Neural progenitor cell (in vitro differentiated cells): ENCODE measurements around the gene FADS2. TPM values are rescaled to one million over a fixed set of nuclear protein-coding genes. Genes with fewer than 3 reads are reported as not detected.

ENCODE experiments used
- DNase-seq: peaks from one replicate; pipeline ENCODE4 v3.0.0-alpha.2; 2016; ENCODE audit warnings: low spot score
- H2AFZ ChIP-seq: fragments of 200-600 bp; sonication (generic); replicated peaks from 2 replicates; pipeline ENCODE4 v1.6.1; 2016; ENCODE audit warnings: antibody characterized with exemption
- H3F3A ChIP-seq: fragments of 200-600 bp; sonication (generic); 2 replicates; pipeline ENCODE4 v1.6.1; 2016; ENCODE audit warnings: antibody characterized with exemption, low read depth
- H3K27ac ChIP-seq: fragments of 200-600 bp; sonication (generic); 2 replicates; pipeline ENCODE4 v1.5.1; 2016; ENCODE audit warnings: mild to moderate bottlenecking
- H3K27me3 ChIP-seq: fragments of 200-600 bp; sonication (generic); 2 replicates; pipeline ENCODE4 v1.6.1; 2016; ENCODE audit warnings: mild to moderate bottlenecking, moderate library complexity
- H3K36me3 ChIP-seq: fragments of 200-600 bp; sonication (generic); 2 replicates; pipeline ENCODE4 v1.5.1; 2016
- H3K4me1 ChIP-seq: fragments of 200-600 bp; sonication (generic); 2 replicates; pipeline ENCODE4 v1.6.1; 2016; ENCODE audit warnings: mixed run types
- H3K4me2 ChIP-seq: fragments of 200-600 bp; sonication (generic); 2 replicates; pipeline ENCODE4 v1.6.1; 2016
- H3K4me3 ChIP-seq: fragments of 200-600 bp; sonication (generic); 2 replicates; pipeline ENCODE4 v1.5.1; 2016
- H3K79me2 ChIP-seq: fragments of 200-600 bp; sonication (generic); 2 replicates; pipeline ENCODE4 v1.6.1; 2016; ENCODE audit warnings: low read depth
- H3K9ac ChIP-seq: fragments of 200-600 bp; sonication (generic); 2 replicates; pipeline ENCODE4 v1.6.1; 2016
- H3K9me3 ChIP-seq: fragments of 200-600 bp; sonication (generic); 2 replicates; pipeline ENCODE4 v1.5.1; 2016; ENCODE audit warnings: low read depth
- H4K20me1 ChIP-seq: fragments of 200-600 bp; sonication (generic); 2 replicates; pipeline ENCODE4 v1.6.1; 2016; ENCODE audit warnings: low read depth
- H3K27ac Mint-ChIP-seq: 3 replicates; pipeline ENCODE4 v1.8.0; 2021; ENCODE audit warnings: mixed read lengths
- H3K27me3 Mint-ChIP-seq: 2 replicates; pipeline ENCODE4 v1.8.0; 2022; ENCODE audit warnings: low read depth, mild to moderate bottlenecking, inconsistent platforms, moderate library complexity, mixed read lengths; ENCODE audit not compliant: insufficient read depth
- H3K36me3 Mint-ChIP-seq: 3 replicates; pipeline ENCODE4 v1.8.0; 2021; ENCODE audit warnings: mixed read lengths
- H3K4me1 Mint-ChIP-seq: 3 replicates; pipeline ENCODE4 v1.8.0; 2021; ENCODE audit warnings: mixed read lengths
- H3K4me3 Mint-ChIP-seq: 3 replicates; pipeline ENCODE4 v1.8.0; 2021; ENCODE audit warnings: mild to moderate bottlenecking, moderate library complexity, mixed read lengths
- H3K9me3 Mint-ChIP-seq: 3 replicates; pipeline ENCODE4 v1.8.0; 2020; ENCODE audit warnings: mixed read lengths
- CTCF ChIP-seq: fragments of 200-600 bp; sonication (generic); IDR thresholded peaks from 2 replicates; pipeline ENCODE4 v1.5.1; 2017; ENCODE audit warnings: antibody characterized with exemption, mild to moderate bottlenecking
- EZH2 ChIP-seq: fragments of 200-600 bp; sonication (generic); IDR thresholded peaks from 2 replicates; pipeline ENCODE4 v1.6.1; 2017; ENCODE audit warnings: antibody characterized with exemption, mild to moderate bottlenecking, moderate library complexity
- EZH2phosphoT487 ChIP-seq: fragments of 200-600 bp; sonication (generic); IDR thresholded peaks from 2 replicates; pipeline ENCODE4 v1.6.1; 2017; ENCODE audit warnings: antibody characterized with exemption
- total RNA-seq: library from RNA; depleted of rRNA; stranded (reverse); fragments of >200 nt; gene quantifications from 2 replicates; pipeline ENCODE4 v1.2.3, GENCODE V29; 2015; ENCODE audit warnings: low replicate concordance

The FADS2 gene
- total RNA-seq, 1 donor from 2014 or later, result 233 TPM

DNA sequence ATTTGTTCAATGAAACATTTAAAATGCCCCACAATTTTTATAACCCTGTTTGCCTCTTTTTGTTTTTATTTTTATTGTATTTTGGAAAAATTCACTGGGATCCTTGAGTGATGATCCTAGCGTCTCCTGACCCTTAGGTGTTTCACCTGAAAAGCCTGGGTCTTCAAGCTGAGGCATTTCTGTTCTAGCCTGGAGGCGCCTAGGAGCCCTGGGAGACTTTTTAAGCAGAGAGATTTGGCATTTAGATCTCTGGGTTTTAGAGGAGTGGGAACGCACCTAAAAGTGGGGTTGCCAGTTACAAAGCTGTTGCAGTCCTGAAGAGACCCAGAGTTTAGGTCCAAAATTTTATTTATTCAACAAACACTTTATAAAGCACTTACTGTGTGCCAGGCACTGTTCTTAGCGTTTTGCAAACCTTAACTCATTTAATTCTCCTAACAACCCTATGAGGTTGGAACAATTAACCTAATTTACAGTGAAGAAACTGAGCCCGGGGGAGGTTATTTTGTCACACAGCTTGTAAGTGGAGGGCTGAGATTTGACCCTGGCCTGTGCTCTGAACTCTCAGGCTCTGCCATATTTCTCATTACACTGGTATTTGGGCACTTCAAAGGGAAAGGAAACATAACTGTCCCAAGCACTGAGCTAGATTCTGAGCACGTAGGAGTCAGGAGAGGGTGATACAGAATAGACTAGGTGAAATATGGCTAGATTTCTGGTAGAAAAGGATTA, 10.5 kb upstream of the FADS2 start:
- Histone ChIP-seq H3K79me2 (peaks cover 90% of the 10 kb centered on the region), H3K4me3 (peak overlapping the region; percentile 67), H3K4me2 (peak overlapping the region; percentile 78), H3K4me1 (peaks cover 15% of the 10 kb centered on the region), H3F3A (peaks cover 46% of the 10 kb centered on the region), H3K27ac (peak overlapping the region; percentile 95), H3K36me3 (no peaks in the 10 kb centered on the region), H4K20me1 (no peaks in the 10 kb centered on the region), H3K27me3 (no peaks in the 10 kb centered on the region), H2AFZ (no peak overlapping the region), H3K9ac (peak overlapping the region; percentile 25), H3K9me3 (no peaks in the 10 kb centered on the region)
- DNase-seq, result no peak
- peaks cover 25% of the 10 kb centered on the region for H3K4me1 Mint-ChIP-seq
- H3K9me3 Mint-ChIP-seq, result peaks cover 7% of the 10 kb centered on the region
- TF ChIP-seq CTCF (no peak), EZH2 (no peak)
- peaks cover 2% of the 10 kb centered on the region for H3K27me3 Mint-ChIP-seq
- peaks cover 20% of the 10 kb centered on the region for H3K36me3 Mint-ChIP-seq
- H3K27ac Mint-ChIP-seq, result peak overlapping the region; percentile 58
- H3K4me3 Mint-ChIP-seq, result peak overlapping the region; percentile 88

GRCh38 chr11:61820174-61820573, 7.9 kb upstream of the FADS2 start:
- Histone ChIP-seq H2AFZ (no peak overlapping the region), H3K4me2 (no peak overlapping the region), H3K79me2 (peaks cover 67% of the 10 kb centered on the region), H3K9me3 (no peaks in the 10 kb centered on the region), H3K27me3 (no peaks in the 10 kb centered on the region), H3K36me3 (no peaks in the 10 kb centered on the region), H3F3A (peaks cover 32% of the 10 kb centered on the region), H3K9ac (no peak overlapping the region), H4K20me1 (no peaks in the 10 kb centered on the region), H3K4me3 (no peak overlapping the region), H3K4me1 (peaks cover 11% of the 10 kb centered on the region), H3K27ac (no peak overlapping the region)
- Mint-ChIP-seq H3K27ac (no peak overlapping the region), H3K4me3 (no peak overlapping the region), H3K36me3 (peaks cover 7% of the 10 kb centered on the region), H3K4me1 (peaks cover 15% of the 10 kb centered on the region), H3K9me3 (no peaks in the 10 kb centered on the region), H3K27me3 (peaks cover 2% of the 10 kb centered on the region)
- no peak for DNase-seq
- TF ChIP-seq CTCF (no peak), EZH2 (no peak), EZH2phosphoT487 (no peak)

- peaks cover 32% of the 10 kb centered on the region for H4K20me1 ChIP-seq
- peaks cover 52% of the 10 kb centered on the region for H3K79me2 ChIP-seq
- no peaks in the 10 kb centered on the region for H3K36me3 ChIP-seq
- Mint-ChIP-seq H3K36me3 (peaks cover 16% of the 10 kb centered on the region), H3K27me3 (peaks cover 4% of the 10 kb centered on the region), H3K4me3 (peak overlapping the region; percentile 92), H3K4me1 (peaks cover 42% of the 10 kb centered on the region), H3K27ac (peak overlapping the region; percentile 98), H3K9me3 (no peaks in the 10 kb centered on the region)
- peak overlapping the region; percentile 95 for H3K4me2 ChIP-seq
- DNase-seq, result no peak
- TF ChIP-seq EZH2phosphoT487, result no peak
- no peak for TF ChIP-seq CTCF
- peaks cover 49% of the 10 kb centered on the region for H3F3A ChIP-seq
- H3K9ac ChIP-seq, result peak overlapping the region; percentile 29
- peaks cover 32% of the 10 kb centered on the region for H3K4me1 ChIP-seq
- H3K27ac ChIP-seq, result peak overlapping the region; percentile 95
- no peaks in the 10 kb centered on the region for H3K27me3 ChIP-seq
- H2AFZ ChIP-seq, result peak overlapping the region; percentile 91
- H3K9me3 ChIP-seq, result no peaks in the 10 kb centered on the region
- peak overlapping the region; percentile 98 for H3K4me3 ChIP-seq
Measured at GRCh38 chr11:61826930-61827570, 1.1 kb upstream of the FADS2 start.
